ENCODE data around the gene VIT. TPM values are rescaled to one million over a fixed set of nuclear protein-coding genes. Genes with fewer than 3 reads are reported as not detected.

Gene VIT
- total and polyA plus RNA-seq, 2 experiments from 2014 or later = not detected

DNA sequence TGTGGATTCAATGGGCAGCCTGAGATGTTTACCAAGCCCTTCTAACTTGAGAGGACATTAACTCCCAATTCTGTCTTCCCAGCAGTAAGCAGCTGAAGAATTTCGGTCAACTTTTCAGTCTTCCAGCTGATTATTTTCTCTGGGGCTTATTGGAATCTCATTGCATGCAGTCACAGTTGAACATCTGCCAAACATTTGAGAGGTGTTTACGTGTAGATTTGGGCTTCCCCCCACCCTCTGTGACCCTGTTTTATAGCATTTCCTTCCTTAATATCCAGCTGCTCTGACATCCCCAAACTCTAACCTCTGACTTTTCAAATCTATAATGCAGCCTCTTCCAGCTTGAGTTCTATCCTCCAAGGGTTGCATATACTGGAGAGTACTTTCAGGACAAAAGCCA lies 16.5 kb upstream of the VIT start (continued):
- TF ChIP-seq, protein P1, sequence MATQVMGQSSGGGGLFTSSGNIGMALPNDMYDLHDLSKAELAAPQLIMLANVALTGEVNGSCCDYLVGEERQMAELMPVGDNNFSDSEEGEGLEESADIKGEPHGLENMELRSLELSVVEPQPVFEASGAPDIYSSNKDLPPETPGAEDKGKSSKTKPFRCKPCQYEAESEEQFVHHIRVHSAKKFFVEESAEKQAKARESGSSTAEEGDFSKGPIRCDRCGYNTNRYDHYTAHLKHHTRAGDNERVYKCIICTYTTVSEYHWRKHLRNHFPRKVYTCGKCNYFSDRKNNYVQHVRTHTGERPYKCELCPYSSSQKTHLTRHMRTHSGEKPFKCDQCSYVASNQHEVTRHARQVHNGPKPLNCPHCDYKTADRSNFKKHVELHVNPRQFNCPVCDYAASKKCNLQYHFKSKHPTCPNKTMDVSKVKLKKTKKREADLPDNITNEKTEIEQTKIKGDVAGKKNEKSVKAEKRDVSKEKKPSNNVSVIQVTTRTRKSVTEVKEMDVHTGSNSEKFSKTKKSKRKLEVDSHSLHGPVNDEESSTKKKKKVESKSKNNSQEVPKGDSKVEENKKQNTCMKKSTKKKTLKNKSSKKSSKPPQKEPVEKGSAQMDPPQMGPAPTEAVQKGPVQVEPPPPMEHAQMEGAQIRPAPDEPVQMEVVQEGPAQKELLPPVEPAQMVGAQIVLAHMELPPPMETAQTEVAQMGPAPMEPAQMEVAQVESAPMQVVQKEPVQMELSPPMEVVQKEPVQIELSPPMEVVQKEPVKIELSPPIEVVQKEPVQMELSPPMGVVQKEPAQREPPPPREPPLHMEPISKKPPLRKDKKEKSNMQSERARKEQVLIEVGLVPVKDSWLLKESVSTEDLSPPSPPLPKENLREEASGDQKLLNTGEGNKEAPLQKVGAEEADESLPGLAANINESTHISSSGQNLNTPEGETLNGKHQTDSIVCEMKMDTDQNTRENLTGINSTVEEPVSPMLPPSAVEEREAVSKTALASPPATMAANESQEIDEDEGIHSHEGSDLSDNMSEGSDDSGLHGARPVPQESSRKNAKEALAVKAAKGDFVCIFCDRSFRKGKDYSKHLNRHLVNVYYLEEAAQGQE (IDR thresholded peaks at IDR 0.05; ENCODE audit: unreplicated experiment) = no peak
- no peak for TF ChIP-seq NANOG (IDR thresholded peaks at IDR 0.05; ENCODE audit: borderline replicate concordance)
- no peak for TF ChIP-seq STAT1 (IDR thresholded peaks at IDR 0.05; ENCODE audit: unreplicated experiment)
- no peak for TF ChIP-seq ZNF331 (CRISPR knock-in tag; IDR thresholded peaks at IDR 0.05; ENCODE audit: low read depth)
- TF ChIP-seq EZH2 (IDR thresholded peaks at IDR 0.05; ENCODE audit: low read depth, unreplicated experiment) = no peak
- no peak for TF ChIP-seq EZH2phosphoT487 (IDR thresholded peaks at IDR 0.05; ENCODE audit: unreplicated experiment)

DNA sequence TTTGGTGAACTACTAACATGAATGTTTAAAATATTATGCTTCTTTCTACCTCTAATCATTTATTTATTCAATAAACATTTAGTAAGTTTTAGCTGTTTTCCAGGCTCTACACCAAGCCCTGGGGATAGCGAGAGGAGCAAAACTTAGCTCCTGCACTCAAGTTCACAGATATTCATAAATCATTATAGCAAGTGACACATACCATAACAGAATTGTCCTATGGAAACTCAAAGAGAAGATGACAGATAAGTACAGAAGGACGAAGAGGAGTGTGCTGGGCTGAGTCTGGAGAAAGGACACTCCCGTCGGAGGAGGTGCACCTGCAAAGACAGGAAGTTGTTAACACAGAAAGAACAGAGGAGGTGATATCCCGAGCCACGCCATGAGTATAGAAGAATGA lies 13.9 kb upstream of the VIT start:
- Histone ChIP-seq H3K27ac (ENCODE audit: low read depth) (no peak overlapping the region), H3K4me3 (no peak overlapping the region), H4K20me1 (replicated peaks; ENCODE audit: insufficient read depth) (no peaks in the 10 kb centered on the region), H3K36me3 (ENCODE audit: insufficient read depth) (no peaks in the 10 kb centered on the region; the same call in none of the 2 replicates), H3K9me2 (ENCODE audit: insufficient read depth) (no peaks in the 10 kb centered on the region), H3K4me2 (no peak overlapping the region), H2AFZ (no peak overlapping the region), H3F3A (replicated peaks; ENCODE audit: low read depth) (no peaks in the 10 kb centered on the region), H3K27me3 (ENCODE audit: insufficient read depth) (no peaks in the 10 kb centered on the region), H3K79me2 (replicated peaks; ENCODE audit: insufficient read depth) (no peaks in the 10 kb centered on the region), H3K4me1 (ENCODE audit: insufficient read depth) (peaks cover 14% of the 10 kb centered on the region)
- TF ChIP-seq POLR2AphosphoS5 (IDR thresholded peaks at IDR 0.05; ENCODE audit: low read depth) = no peak
- TF ChIP-seq, protein P2, sequence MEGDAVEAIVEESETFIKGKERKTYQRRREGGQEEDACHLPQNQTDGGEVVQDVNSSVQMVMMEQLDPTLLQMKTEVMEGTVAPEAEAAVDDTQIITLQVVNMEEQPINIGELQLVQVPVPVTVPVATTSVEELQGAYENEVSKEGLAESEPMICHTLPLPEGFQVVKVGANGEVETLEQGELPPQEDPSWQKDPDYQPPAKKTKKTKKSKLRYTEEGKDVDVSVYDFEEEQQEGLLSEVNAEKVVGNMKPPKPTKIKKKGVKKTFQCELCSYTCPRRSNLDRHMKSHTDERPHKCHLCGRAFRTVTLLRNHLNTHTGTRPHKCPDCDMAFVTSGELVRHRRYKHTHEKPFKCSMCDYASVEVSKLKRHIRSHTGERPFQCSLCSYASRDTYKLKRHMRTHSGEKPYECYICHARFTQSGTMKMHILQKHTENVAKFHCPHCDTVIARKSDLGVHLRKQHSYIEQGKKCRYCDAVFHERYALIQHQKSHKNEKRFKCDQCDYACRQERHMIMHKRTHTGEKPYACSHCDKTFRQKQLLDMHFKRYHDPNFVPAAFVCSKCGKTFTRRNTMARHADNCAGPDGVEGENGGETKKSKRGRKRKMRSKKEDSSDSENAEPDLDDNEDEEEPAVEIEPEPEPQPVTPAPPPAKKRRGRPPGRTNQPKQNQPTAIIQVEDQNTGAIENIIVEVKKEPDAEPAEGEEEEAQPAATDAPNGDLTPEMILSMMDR (conservative IDR thresholded peaks at IDR 0.05; ENCODE audit: low read depth in 2 of 2) = no peak
- TF ChIP-seq STAT1 (IDR thresholded peaks at IDR 0.05; ENCODE audit: unreplicated experiment) = no peak
- TF ChIP-seq, protein P3, sequence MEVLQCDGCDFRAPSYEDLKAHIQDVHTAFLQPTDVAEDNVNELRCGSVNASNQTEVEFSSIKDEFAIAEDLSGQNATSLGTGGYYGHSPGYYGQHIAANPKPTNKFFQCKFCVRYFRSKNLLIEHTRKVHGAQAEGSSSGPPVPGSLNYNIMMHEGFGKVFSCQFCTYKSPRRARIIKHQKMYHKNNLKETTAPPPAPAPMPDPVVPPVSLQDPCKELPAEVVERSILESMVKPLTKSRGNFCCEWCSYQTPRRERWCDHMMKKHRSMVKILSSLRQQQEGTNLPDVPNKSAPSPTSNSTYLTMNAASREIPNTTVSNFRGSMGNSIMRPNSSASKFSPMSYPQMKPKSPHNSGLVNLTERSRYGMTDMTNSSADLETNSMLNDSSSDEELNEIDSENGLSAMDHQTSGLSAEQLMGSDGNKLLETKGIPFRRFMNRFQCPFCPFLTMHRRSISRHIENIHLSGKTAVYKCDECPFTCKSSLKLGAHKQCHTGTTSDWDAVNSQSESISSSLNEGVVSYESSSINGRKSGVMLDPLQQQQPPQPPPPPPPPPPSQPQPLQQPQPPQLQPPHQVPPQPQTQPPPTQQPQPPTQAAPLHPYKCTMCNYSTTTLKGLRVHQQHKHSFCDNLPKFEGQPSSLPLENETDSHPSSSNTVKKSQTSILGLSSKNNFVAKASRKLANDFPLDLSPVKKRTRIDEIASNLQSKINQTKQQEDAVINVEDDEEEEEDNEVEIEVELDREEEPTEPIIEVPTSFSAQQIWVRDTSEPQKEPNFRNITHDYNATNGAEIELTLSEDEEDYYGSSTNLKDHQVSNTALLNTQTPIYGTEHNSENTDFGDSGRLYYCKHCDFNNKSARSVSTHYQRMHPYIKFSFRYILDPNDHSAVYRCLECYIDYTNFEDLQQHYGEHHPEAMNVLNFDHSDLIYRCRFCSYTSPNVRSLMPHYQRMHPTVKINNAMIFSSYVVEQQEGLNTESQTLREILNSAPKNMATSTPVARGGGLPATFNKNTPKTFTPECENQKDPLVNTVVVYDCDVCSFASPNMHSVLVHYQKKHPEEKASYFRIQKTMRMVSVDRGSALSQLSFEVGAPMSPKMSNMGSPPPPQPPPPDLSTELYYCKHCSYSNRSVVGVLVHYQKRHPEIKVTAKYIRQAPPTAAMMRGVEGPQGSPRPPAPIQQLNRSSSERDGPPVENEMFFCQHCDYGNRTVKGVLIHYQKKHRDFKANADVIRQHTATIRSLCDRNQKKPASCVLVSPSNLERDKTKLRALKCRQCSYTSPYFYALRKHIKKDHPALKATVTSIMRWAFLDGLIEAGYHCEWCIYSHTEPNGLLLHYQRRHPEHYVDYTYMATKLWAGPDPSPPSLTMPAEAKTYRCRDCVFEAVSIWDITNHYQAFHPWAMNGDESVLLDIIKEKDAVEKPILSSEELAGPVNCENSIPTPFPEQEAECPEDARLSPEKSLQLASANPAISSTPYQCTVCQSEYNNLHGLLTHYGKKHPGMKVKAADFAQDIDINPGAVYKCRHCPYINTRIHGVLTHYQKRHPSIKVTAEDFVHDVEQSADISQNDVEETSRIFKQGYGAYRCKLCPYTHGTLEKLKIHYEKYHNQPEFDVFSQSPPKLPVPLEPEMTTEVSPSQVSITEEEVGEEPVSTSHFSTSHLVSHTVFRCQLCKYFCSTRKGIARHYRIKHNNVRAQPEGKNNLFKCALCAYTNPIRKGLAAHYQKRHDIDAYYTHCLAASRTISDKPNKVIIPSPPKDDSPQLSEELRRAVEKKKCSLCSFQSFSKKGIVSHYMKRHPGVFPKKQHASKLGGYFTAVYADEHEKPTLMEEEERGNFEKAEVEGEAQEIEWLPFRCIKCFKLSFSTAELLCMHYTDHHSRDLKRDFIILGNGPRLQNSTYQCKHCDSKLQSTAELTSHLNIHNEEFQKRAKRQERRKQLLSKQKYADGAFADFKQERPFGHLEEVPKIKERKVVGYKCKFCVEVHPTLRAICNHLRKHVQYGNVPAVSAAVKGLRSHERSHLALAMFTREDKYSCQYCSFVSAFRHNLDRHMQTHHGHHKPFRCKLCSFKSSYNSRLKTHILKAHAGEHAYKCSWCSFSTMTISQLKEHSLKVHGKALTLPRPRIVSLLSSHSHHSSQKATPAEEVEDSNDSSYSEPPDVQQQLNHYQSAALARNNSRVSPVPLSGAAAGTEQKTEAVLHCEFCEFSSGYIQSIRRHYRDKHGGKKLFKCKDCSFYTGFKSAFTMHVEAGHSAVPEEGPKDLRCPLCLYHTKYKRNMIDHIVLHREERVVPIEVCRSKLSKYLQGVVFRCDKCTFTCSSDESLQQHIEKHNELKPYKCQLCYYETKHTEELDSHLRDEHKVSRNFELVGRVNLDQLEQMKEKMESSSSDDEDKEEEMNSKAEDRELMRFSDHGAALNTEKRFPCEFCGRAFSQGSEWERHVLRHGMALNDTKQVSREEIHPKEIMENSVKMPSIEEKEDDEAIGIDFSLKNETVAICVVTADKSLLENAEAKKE (CRISPR knock-in tag; IDR thresholded peaks at IDR 0.05) = no peak
- TF ChIP-seq, protein P1 (IDR thresholded peaks at IDR 0.05; ENCODE audit: unreplicated experiment) = no peak
- no peak for TF ChIP-seq ZNF114 (CRISPR knock-in tag; IDR thresholded peaks at IDR 0.05)
- peaks cover 13% of the 10 kb centered on the region for H3K4me1 Mint-ChIP-seq
- H3K27ac Mint-ChIP-seq = no peak overlapping the region
- no peak overlapping the region for H3K4me3 Mint-ChIP-seq
- DNase-seq (ENCODE audit: low spot score) = no peak
- ATAC-seq = no peak
- H3K36me3 Mint-ChIP-seq (ENCODE audit: low read depth) = peaks cover 13% of the 10 kb centered on the region
- H3K27me3 Mint-ChIP-seq (ENCODE audit: insufficient read depth, low read depth, poor library complexity) = no peaks in the 10 kb centered on the region
- peaks cover 17% of the 10 kb centered on the region for H3K9me3 Mint-ChIP-seq

Data from GM23338 (cell line).